Measurements from ENCODE around the gene PTPRJ. TPM values are rescaled to one million over a fixed set of nuclear protein-coding genes. Genes with fewer than 3 reads are reported as not detected.

PTPRJ gene
- total and polyA plus RNA-seq, 4 donors = 4.1 to 24.7 (median 14.6) TPM

DNA sequence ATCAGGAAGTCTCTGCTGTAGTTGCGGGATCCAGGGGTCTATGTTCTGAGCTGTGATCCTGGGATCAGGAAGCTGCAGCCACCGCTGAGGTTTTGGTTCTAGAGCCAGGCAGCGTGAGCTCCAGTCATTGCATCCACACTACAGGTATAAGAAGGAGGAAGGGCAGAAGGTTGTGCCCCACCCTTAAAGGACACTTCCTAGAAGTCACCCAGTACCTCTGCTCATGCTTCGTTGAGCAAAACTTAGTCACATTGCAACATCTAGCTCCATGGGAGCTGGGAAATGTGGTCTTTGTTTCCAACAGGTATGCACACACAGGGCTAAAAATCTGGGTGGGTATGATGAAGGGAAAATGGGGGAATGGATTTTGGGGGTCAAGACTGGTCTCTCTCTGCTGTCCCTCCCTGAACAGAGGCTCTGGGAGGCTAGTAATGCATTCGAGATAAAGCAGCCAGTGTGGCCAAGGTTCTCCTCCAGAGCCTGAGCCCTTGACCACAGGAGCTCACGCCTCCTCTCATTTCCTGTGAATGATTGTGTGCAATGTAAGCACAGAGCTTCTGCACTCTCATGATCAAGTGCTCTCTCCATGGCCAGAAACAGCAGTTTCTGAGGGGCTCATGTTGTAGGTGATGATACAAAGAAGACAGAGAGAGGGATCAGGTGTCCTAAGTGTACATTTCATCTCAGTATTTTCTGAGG lies 149.5 kb downstream of the PTPRJ start:
- WGBS = 84% methylated on average over 6 of the region's 6 CpGs
- no peak overlapping the region for H3K9ac ChIP-seq (ENCODE audit: low read depth in 1 of 2, low read length in 2 of 2)
- no peaks in the 10 kb centered on the region for H3K27me3 ChIP-seq (ENCODE audit: control insufficient read depth in 4 of 4, insufficient read depth in 4 of 4, low read length in 3 of 4)
- peaks cover 3 to 58% (median 55%) of the 10 kb centered on the region in 4 donors for H3K36me3 ChIP-seq (ENCODE audit: control insufficient read depth in 4 of 4, insufficient read depth in 3 of 4, low read depth in 1 of 4, low read length in 3 of 4)
- no peak overlapping the region for H3K4me3 ChIP-seq (ENCODE audit: low read depth in 1 of 3, low read length in 3 of 3)
- no peak for DNase-seq (ENCODE audit: low spot score)
- H3K4me1 ChIP-seq (ENCODE audit: control insufficient read depth in 4 of 4, insufficient read depth in 4 of 4, low read length in 3 of 4) = no peaks in the 10 kb centered on the region
- no peak for TF ChIP-seq FOXA2 (IDR thresholded peaks at IDR 0.05)
- TF ChIP-seq, protein P1, sequence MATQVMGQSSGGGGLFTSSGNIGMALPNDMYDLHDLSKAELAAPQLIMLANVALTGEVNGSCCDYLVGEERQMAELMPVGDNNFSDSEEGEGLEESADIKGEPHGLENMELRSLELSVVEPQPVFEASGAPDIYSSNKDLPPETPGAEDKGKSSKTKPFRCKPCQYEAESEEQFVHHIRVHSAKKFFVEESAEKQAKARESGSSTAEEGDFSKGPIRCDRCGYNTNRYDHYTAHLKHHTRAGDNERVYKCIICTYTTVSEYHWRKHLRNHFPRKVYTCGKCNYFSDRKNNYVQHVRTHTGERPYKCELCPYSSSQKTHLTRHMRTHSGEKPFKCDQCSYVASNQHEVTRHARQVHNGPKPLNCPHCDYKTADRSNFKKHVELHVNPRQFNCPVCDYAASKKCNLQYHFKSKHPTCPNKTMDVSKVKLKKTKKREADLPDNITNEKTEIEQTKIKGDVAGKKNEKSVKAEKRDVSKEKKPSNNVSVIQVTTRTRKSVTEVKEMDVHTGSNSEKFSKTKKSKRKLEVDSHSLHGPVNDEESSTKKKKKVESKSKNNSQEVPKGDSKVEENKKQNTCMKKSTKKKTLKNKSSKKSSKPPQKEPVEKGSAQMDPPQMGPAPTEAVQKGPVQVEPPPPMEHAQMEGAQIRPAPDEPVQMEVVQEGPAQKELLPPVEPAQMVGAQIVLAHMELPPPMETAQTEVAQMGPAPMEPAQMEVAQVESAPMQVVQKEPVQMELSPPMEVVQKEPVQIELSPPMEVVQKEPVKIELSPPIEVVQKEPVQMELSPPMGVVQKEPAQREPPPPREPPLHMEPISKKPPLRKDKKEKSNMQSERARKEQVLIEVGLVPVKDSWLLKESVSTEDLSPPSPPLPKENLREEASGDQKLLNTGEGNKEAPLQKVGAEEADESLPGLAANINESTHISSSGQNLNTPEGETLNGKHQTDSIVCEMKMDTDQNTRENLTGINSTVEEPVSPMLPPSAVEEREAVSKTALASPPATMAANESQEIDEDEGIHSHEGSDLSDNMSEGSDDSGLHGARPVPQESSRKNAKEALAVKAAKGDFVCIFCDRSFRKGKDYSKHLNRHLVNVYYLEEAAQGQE (IDR thresholded peaks at IDR 0.05) = no peak
- H3K27ac ChIP-seq (ENCODE audit: low read depth in 1 of 2, low read length in 2 of 2) = no peak overlapping the region
- no peaks in the 10 kb centered on the region for H3K9me3 ChIP-seq (ENCODE audit: control insufficient read depth in 4 of 4, low read length in 3 of 4)

DNA sequence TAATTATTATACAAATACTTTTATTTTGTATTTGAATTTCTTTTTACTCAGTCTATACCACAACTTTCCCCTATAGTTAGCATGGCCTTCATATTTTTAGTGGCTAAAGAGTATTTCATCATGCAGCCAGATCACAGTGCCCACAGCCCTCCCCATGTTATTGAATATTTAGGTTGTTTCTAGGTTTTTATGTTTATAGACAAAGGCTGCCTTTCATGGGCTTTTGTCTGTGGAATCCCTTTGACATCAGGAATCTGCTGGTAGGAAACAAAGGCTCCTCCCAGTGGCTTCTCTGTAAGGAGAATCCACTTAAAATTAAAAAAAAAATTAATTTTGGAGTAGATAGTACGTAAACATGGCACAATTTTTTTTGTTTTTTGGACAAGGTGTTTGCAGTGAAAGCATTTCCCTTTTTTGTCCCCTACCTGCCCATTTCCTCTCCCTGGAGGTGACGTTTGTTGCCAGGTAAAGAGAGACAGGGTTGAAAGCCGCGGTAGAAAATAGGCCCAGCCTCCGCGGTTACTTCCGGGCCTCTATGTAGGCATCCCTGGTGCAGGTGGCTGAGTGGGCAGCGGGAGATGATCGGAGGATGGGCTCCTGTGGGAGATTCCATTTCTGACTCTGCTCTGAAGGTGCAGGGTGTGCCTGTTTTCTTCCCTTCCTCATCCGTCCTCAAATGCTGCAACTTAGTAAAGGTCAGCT lies 154.0 kb downstream of the PTPRJ start:
- peaks cover 5 to 50% (median 44%) of the 10 kb centered on the region in 4 donors for H3K36me3 ChIP-seq (ENCODE audit: control insufficient read depth in 4 of 4, insufficient read depth in 3 of 4, low read depth in 1 of 4, low read length in 3 of 4)
- TF ChIP-seq HNF4G (IDR thresholded peaks at IDR 0.05) = no peak
- TF ChIP-seq JUND (IDR thresholded peaks at IDR 0.05) = no peak
- TF ChIP-seq, protein P1 (IDR thresholded peaks at IDR 0.05) = no peak
- TF ChIP-seq, protein P2, sequence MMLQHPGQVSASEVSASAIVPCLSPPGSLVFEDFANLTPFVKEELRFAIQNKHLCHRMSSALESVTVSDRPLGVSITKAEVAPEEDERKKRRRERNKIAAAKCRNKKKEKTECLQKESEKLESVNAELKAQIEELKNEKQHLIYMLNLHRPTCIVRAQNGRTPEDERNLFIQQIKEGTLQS (IDR thresholded peaks at IDR 0.05) = no peak
- TF ChIP-seq RXRA (IDR thresholded peaks at IDR 0.05) = no peak
- no peak for TF ChIP-seq HNF4A (conservative IDR thresholded peaks at IDR 0.05)
- TF ChIP-seq RAD21 (IDR thresholded peaks at IDR 0.05) = no peak
- no peak for TF ChIP-seq SP1 (IDR thresholded peaks at IDR 0.05)
- TF ChIP-seq, protein P3, sequence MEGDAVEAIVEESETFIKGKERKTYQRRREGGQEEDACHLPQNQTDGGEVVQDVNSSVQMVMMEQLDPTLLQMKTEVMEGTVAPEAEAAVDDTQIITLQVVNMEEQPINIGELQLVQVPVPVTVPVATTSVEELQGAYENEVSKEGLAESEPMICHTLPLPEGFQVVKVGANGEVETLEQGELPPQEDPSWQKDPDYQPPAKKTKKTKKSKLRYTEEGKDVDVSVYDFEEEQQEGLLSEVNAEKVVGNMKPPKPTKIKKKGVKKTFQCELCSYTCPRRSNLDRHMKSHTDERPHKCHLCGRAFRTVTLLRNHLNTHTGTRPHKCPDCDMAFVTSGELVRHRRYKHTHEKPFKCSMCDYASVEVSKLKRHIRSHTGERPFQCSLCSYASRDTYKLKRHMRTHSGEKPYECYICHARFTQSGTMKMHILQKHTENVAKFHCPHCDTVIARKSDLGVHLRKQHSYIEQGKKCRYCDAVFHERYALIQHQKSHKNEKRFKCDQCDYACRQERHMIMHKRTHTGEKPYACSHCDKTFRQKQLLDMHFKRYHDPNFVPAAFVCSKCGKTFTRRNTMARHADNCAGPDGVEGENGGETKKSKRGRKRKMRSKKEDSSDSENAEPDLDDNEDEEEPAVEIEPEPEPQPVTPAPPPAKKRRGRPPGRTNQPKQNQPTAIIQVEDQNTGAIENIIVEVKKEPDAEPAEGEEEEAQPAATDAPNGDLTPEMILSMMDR (IDR thresholded peaks at IDR 0.05; ENCODE audit: low read depth, low read length, missing input control) = no peak

More for the DNA sequence above, 154.0 kb downstream of the PTPRJ start:
- no peak overlapping the region for H3K27ac ChIP-seq (ENCODE audit: low read depth in 1 of 2, low read length in 2 of 2)
- H3K9ac ChIP-seq (ENCODE audit: low read depth in 1 of 2, low read length in 2 of 2) = no peak overlapping the region
- H3K4me3 ChIP-seq (ENCODE audit: low read depth in 1 of 3, low read length in 3 of 3) = no peak overlapping the region
- H3K27me3 ChIP-seq (ENCODE audit: control insufficient read depth in 4 of 4, insufficient read depth in 4 of 4, low read length in 3 of 4) = no peaks in the 10 kb centered on the region
- DNase-seq (ENCODE audit: low spot score) = no peak
- WGBS = 95% methylated on average over 10 of the region's 10 CpGs
- no peaks in the 10 kb centered on the region for H3K9me3 ChIP-seq (ENCODE audit: control insufficient read depth in 4 of 4, low read length in 3 of 4)
- H3K4me1 ChIP-seq (ENCODE audit: control insufficient read depth in 4 of 4, insufficient read depth in 4 of 4, low read length in 3 of 4) = no peaks in the 10 kb centered on the region

All from liver (tissue), 9 donors.